Loucy (cell line): ENCODE results near the gene ADIG.

Source experiments
- CTCF ChIP-seq: fragments of 200-600 bp; sonication (generic); conservative IDR thresholded peaks from 2 replicates; pipeline ENCODE4 v1.5.1; 2014; ENCODE audit warnings: mild to moderate bottlenecking, antibody characterized with exemption, low read length
- EZH2phosphoT487 ChIP-seq: fragments of 200-600 bp; IDR thresholded peaks from 2 replicates; pipeline ENCODE4 v1.6.1; 2018; ENCODE audit warnings: antibody characterized with exemption, mild to moderate bottlenecking, moderate library complexity, borderline replicate concordance

GRCh38 chr20:38591474-38592410, 10.7 kb downstream of the ADIG start:
- TF ChIP-seq CTCF (no peak), EZH2phosphoT487 (no peak)
